Activated CD4-positive, alpha-beta T cell treated with anti-CD3 and anti-CD28 coated beads for 48 hours (primary cell): ENCODE data around the gene GATA5.

Experiments used
- DNase-seq: peaks from one replicate; pipeline ENCODE4 v3.0.0-alpha.2; 2020

The GATA5 gene

GRCh38 chr20:62475772-62476055 is at the start of gene GATA5:
Gene GATA5, minus strand, starts transcription at chr20:62475995. Its CDS starts 474 bp downstream, at chr20:62475521.
- DNase-seq, result no peak

- no peak for DNase-seq
Measured at GRCh38 chr20:62525014-62525413, 49.2 kb upstream of the GATA5 start.

GRCh38 chr20:62524505-62524911 is 48.7 kb upstream of the GATA5 start:
- DNase-seq, result no peak

GRCh38 chr20:62523473-62524203 is 47.8 kb upstream of the GATA5 start:
- peak; percentile 89 for DNase-seq

GRCh38 chr20:62522748-62523396 is 47.1 kb upstream of the GATA5 start:
- peak; percentile 43 for DNase-seq

GRCh38 chr20:62519826-62520225 is 44.0 kb upstream of the GATA5 start:
- DNase-seq, result no peak

- no peak for DNase-seq
Measured at GRCh38 chr20:62518911-62519310, 43.1 kb upstream of the GATA5 start.

- no peak for DNase-seq
Measured at GRCh38 chr20:62517901-62518610, 42.3 kb upstream of the GATA5 start.

GRCh38 chr20:62517168-62517567 is 41.4 kb upstream of the GATA5 start:
- DNase-seq, result no peak

- no peak for DNase-seq
Measured at GRCh38 chr20:62516338-62516737, 40.5 kb upstream of the GATA5 start.

GRCh38 chr20:62515826-62516225 is 40.0 kb upstream of the GATA5 start:
- no peak for DNase-seq

GRCh38 chr20:62515280-62515679 is 39.5 kb upstream of the GATA5 start:
- no peak for DNase-seq

GRCh38 chr20:62513991-62514390 is 38.2 kb upstream of the GATA5 start:
- no peak for DNase-seq

- no peak for DNase-seq
Measured at GRCh38 chr20:62511915-62512610, 36.3 kb upstream of the GATA5 start.

- DNase-seq, result no peak
Measured at GRCh38 chr20:62511300-62511914, 35.6 kb upstream of the GATA5 start.

- peak; percentile 34 for DNase-seq
Measured at GRCh38 chr20:62508641-62509051, 32.9 kb upstream of the GATA5 start.

- no peak for DNase-seq
Measured at GRCh38 chr20:62507991-62508640, 32.3 kb upstream of the GATA5 start.

GRCh38 chr20:62507323-62507722 is 31.5 kb upstream of the GATA5 start:
- DNase-seq, result no peak

- DNase-seq, result no peak
Measured at GRCh38 chr20:62506791-62507190, 31.0 kb upstream of the GATA5 start.

GRCh38 chr20:62506087-62506486 is 30.3 kb upstream of the GATA5 start:
- no peak for DNase-seq

- DNase-seq, result no peak
Measured at GRCh38 chr20:62505337-62506045, 29.7 kb upstream of the GATA5 start.

- no peak for DNase-seq
Measured at GRCh38 chr20:62504323-62504722, 28.5 kb upstream of the GATA5 start.
